IMR-90 (cell line): Measurements from ENCODE around the gene RALGPS1. TPM values are rescaled to one million over a fixed set of nuclear protein-coding genes. Genes with fewer than 3 reads are reported as not detected.

Experiments used
- ATAC-seq: fragments of 200-7000 bp; cut with Tn5 transposase; 2 replicates; pipeline ENCODE4 v1.9.1; 2020; ENCODE audit warnings: low read depth, mild to moderate bottlenecking, moderate library complexity
- BruUV-seq: library from RNA; stranded (reverse); fragments of 400-500 nt; replicated peaks from 2 replicates; lab custom pipeline; 2021; lab: Mats Ljungman, UMichigan
- CTCF ChIA-PET: fragments of 300-600 bp; formaldehyde crosslinking; extraction: SDS; loops from one replicate; lab custom pipeline; 2021; ENCODE audit warnings: antibody characterized with exemption; lab: Yijun Ruan, JAX
- POLR2A ChIA-PET: fragments of 300-600 bp; sonication (Branson Sonifier 250); formaldehyde crosslinking; loops from one replicate; lab custom pipeline; 2022; ENCODE audit warnings: antibody characterized with exemption; ENCODE audit not compliant: unreplicated experiment; lab: Charles Lee
- DNase-seq: peaks from one replicate; pipeline ENCODE4 v3.0.0; 2013
- H2AFZ ChIP-seq: replicated peaks from 2 replicates; pipeline ENCODE3; 2013; ENCODE audit warnings: low read length, mild to moderate bottlenecking; ENCODE audit not compliant: poor library complexity
- H2AK5ac ChIP-seq: 2 replicates; pipeline ENCODE4 v1.6.1; 2013; ENCODE audit warnings: low read depth, low read length, inconsistent platforms
- H2AK9ac ChIP-seq: replicated peaks from 2 replicates; pipeline ENCODE3; 2013; ENCODE audit warnings: mild to moderate bottlenecking, low read depth, low read length, moderate library complexity; ENCODE audit not compliant: poor library complexity
- H2BK120ac ChIP-seq: 2 replicates; pipeline ENCODE4 v1.6.1; 2013; ENCODE audit warnings: low read depth, low read length, inconsistent platforms
- H2BK15ac ChIP-seq: 3 replicates; pipeline ENCODE4 v1.6.1; 2013; ENCODE audit warnings: low read depth, low read length, inconsistent platforms
- H2BK20ac ChIP-seq: 2 replicates; pipeline ENCODE4 v1.6.1; 2013; ENCODE audit warnings: low read depth, mild to moderate bottlenecking, inconsistent platforms, low read length, moderate library complexity
- H2BK5ac ChIP-seq: 2 replicates; pipeline ENCODE4 v1.6.1; 2013; ENCODE audit warnings: mild to moderate bottlenecking, low read depth, low read length, inconsistent platforms; ENCODE audit not compliant: poor library complexity, severe bottlenecking
- H3K14ac ChIP-seq: replicated peaks from 2 replicates; pipeline ENCODE4 v1.6.1; 2013; ENCODE audit warnings: low read depth, low read length, inconsistent platforms
- H3K18ac ChIP-seq: 2 replicates; pipeline ENCODE4 v1.6.1; 2013; ENCODE audit warnings: low read depth, low read length, control low read depth
- H3K23ac ChIP-seq: 2 replicates; pipeline ENCODE4 v1.6.1; 2013; ENCODE audit warnings: low read depth, low read length, inconsistent platforms
- H3K27ac ChIP-seq: 2 replicates; pipeline ENCODE4 v1.5.1; 2013; ENCODE audit warnings: mild to moderate bottlenecking, control low read depth, low read length; ENCODE audit not compliant: insufficient read depth
- H3K27me3 ChIP-seq: 2 replicates; pipeline ENCODE4 v1.6.1; 2013; ENCODE audit warnings: low read length; ENCODE audit not compliant: control insufficient read depth, insufficient read depth
- H3K36me3 ChIP-seq: 2 replicates; pipeline ENCODE4 v1.6.1; 2013; ENCODE audit warnings: low read length, mixed read lengths; ENCODE audit not compliant: control insufficient read depth, insufficient read depth
- H3K4ac ChIP-seq: 2 replicates; pipeline ENCODE4 v1.6.1; 2013; ENCODE audit warnings: low read depth, low read length, inconsistent platforms
- H3K4me1 ChIP-seq: 2 replicates; pipeline ENCODE4 v1.6.1; 2013; ENCODE audit warnings: low read length, mixed read lengths; ENCODE audit not compliant: control insufficient read depth, insufficient read depth
- H3K4me2 ChIP-seq: 2 replicates; pipeline ENCODE4 v1.6.1; 2013; ENCODE audit warnings: low read depth, mild to moderate bottlenecking, control low read depth, low read length, moderate library complexity
- H3K4me3 ChIP-seq: 2 replicates; pipeline ENCODE4 v1.5.1; 2013; ENCODE audit warnings: low read depth, mild to moderate bottlenecking, control low read depth, low read length, moderate library complexity; ENCODE audit not compliant: insufficient read depth
- H3K56ac ChIP-seq: 2 replicates; pipeline ENCODE4 v1.6.1; 2013; ENCODE audit warnings: low read length, inconsistent platforms; ENCODE audit not compliant: insufficient read depth; ENCODE audit errors: extremely low read depth
- H3K79me1 ChIP-seq, 2 experiments: 2 replicates each; pipeline ENCODE4 v1.6.1; 2013; ENCODE audit warnings: low read length in 2 of 2, inconsistent platforms in 1 of 2, low read depth in 1 of 2
- H3K9ac ChIP-seq: 2 replicates; pipeline ENCODE4 v1.6.1; 2013; ENCODE audit warnings: low read depth, low read length, control low read depth
- H3K9me1 ChIP-seq: 2 replicates; pipeline ENCODE4 v1.6.1; 2013; ENCODE audit warnings: low read length, inconsistent platforms; ENCODE audit not compliant: insufficient read depth
- H3K9me3 ChIP-seq: 2 replicates; pipeline ENCODE4 v1.6.1; 2013; ENCODE audit warnings: low read length; ENCODE audit not compliant: control insufficient read depth, insufficient read depth
- H4K20me1 ChIP-seq: 2 replicates; pipeline ENCODE4 v1.6.1; 2013; ENCODE audit warnings: low read length, inconsistent platforms; ENCODE audit not compliant: insufficient read depth
- H4K5ac ChIP-seq: 2 replicates; pipeline ENCODE4 v1.6.1; 2013; ENCODE audit warnings: mild to moderate bottlenecking, low read depth, low read length, control low read depth
- H4K8ac ChIP-seq, 2 experiments: 2 replicates each; pipeline ENCODE4 v1.6.1; 2013; ENCODE audit warnings: low read depth in 2 of 2, low read length in 2 of 2, control low read depth in 1 of 2, inconsistent platforms in 1 of 2
- H4K91ac ChIP-seq: 2 replicates; pipeline ENCODE4 v1.6.1; 2013; ENCODE audit warnings: low read depth, low read length, inconsistent platforms; ENCODE audit not compliant: insufficient read depth
- BHLHE40 ChIP-seq: fragments of 150-350 bp; IDR thresholded peaks from 2 replicates; pipeline ENCODE4 v1.6.1; 2016; ENCODE audit warnings: mild to moderate bottlenecking, low read depth, low read length
- CEBPB ChIP-seq: IDR thresholded peaks from 2 replicates; pipeline ENCODE4 v1.6.1; 2012; ENCODE audit warnings: low read depth, low read length, improper control_type of control experiment
- CHD1 ChIP-seq: IDR thresholded peaks from 2 replicates; pipeline ENCODE4 v1.6.1; 2012; ENCODE audit warnings: low read depth, low read length, improper control_type of control experiment
- FOS ChIP-seq: fragments of 150-350 bp; IDR thresholded peaks from 2 replicates; pipeline ENCODE4 v1.6.1; 2016; ENCODE audit warnings: low read depth, low read length
- MAFK ChIP-seq: IDR thresholded peaks from 2 replicates; pipeline ENCODE4 v1.6.1; 2012; ENCODE audit warnings: low read depth, low read length, improper control_type of control experiment
- MAZ ChIP-seq: IDR thresholded peaks from 2 replicates; pipeline ENCODE4 v1.6.1; 2012; ENCODE audit warnings: low read depth, mild to moderate bottlenecking, low read length, improper control_type of control experiment, moderate library complexity, borderline replicate concordance
- MXI1 ChIP-seq: IDR thresholded peaks from 2 replicates; pipeline ENCODE4 v1.6.1; 2012; ENCODE audit warnings: low read depth, mild to moderate bottlenecking, low read length, moderate library complexity, borderline replicate concordance
- NFE2L2 ChIP-seq: fragments of 150-350 bp; IDR thresholded peaks from 2 replicates; pipeline ENCODE4 v1.6.1; 2016; ENCODE audit warnings: low read depth, mild to moderate bottlenecking, low read length
- POLR2A ChIP-seq: IDR thresholded peaks from 2 replicates; pipeline ENCODE4 v1.6.1; 2012; ENCODE audit warnings: mild to moderate bottlenecking, low read depth, low read length
- RAD21 ChIP-seq: IDR thresholded peaks from 2 replicates; pipeline ENCODE4 v1.6.1; 2012; ENCODE audit warnings: low read length, improper control_type of control experiment
- RCOR1 ChIP-seq: IDR thresholded peaks from 2 replicates; pipeline ENCODE4 v1.6.1; 2012; ENCODE audit warnings: mild to moderate bottlenecking, low read length, improper control_type of control experiment; ENCODE audit not compliant: insufficient replicate concordance
- RFX5 ChIP-seq: IDR thresholded peaks from 2 replicates; pipeline ENCODE4 v1.8.0; 2012; ENCODE audit warnings: low read depth, mild to moderate bottlenecking, low read length, moderate library complexity
- SMC3 ChIP-seq: fragments of 150-350 bp; IDR thresholded peaks from 2 replicates; pipeline ENCODE4 v1.6.1; 2016; ENCODE audit warnings: low read depth, mild to moderate bottlenecking, antibody characterized with exemption, low read length, moderate library complexity
- WGBS, 2 experiments: methylation state at CpG; one replicate each; pipeline versions ENCODE4 v1.1.5 to v1.1.7; 2013; ENCODE audit warnings: missing lambda C conversion rate in 2 of 2; ENCODE audit not compliant: insufficient read length in 1 of 2; ENCODE audit errors: extremely low coverage in 2 of 2; 5-methylcytosine and 5-hydroxymethylcytosine counted together
- dilution Hi-C: fragments of 300-500 bp; cut with HindIII; formaldehyde crosslinking; loops from one replicate; pipeline ENCODE4 v1.14.3; 2018; ENCODE audit warnings: low sequenced_read_pairs; ENCODE audit not compliant: unreplicated experiment
- in situ Hi-C: fragments of 300-500 bp; cut with MboI; formaldehyde crosslinking; loops from 3 replicates; pipeline ENCODE4 v1.14.3; 2019; ENCODE audit warnings: low sequenced_read_pairs, inconsistent platforms, mixed read lengths
- intact Hi-C: fragments of 100-400 bp; cut with micrococcal nuclease; formaldehyde crosslinking; loops from 2 replicates; pipeline ENCODE4 v1.10.0; 2022
- polyA plus RNA-seq, 3 experiments: library from polyadenylated mRNA; depleted of rRNA; stranded (reverse); fragments of >200 nt; gene quantifications; 2 replicates each; pipeline ENCODE4 v1.2.3, GENCODE V29; 2012; ENCODE audit warnings: low replicate concordance in 1 of 3
- total RNA-seq: library from RNA; depleted of rRNA; stranded (reverse); fragments of >200 nt; gene quantifications from 2 replicates; pipeline ENCODE4 v1.2.3, GENCODE V29; 2012
- TF ChIP-seq, protein P1 (sequence below): fragments of 150-350 bp; IDR thresholded peaks from 2 replicates; pipeline ENCODE4 v1.6.1; 2017; ENCODE audit warnings: mild to moderate bottlenecking, antibody characterized with exemption, low read length, low read depth
- TF ChIP-seq, protein P2 (sequence below): conservative IDR thresholded peaks from 2 replicates; pipeline ENCODE4 v1.5.1; 2012; ENCODE audit warnings: mild to moderate bottlenecking, low read depth, low read length, improper control_type of control experiment

RALGPS1 gene
- total and polyA plus RNA-seq, 2 of the 4 experiments (the other 2 are of a cell fraction), result 0.90 to 2.8 TPM

GRCh38 chr9:126975327-126976220, 61.0 kb downstream of the RALGPS1 start:
- no peak overlapping the region for H4K8ac ChIP-seq
- no peak overlapping the region for H2AK5ac ChIP-seq
- no peak overlapping the region for H3K14ac ChIP-seq
- no peak overlapping the region for H2BK20ac ChIP-seq
- no TSS peak for BruUV-seq
- POLR2A ChIA-PET, result no interaction called here
- CTCF ChIA-PET, result interaction anchor here (1.3 kb wide), 1 partner anchor 9 kb away, joined by 4 read pairs; no protein-coding TSS in a partner anchor
- H3K56ac ChIP-seq, result no peak overlapping the region
- intact Hi-C loops, result no loop called here
- no peak overlapping the region for H3K4me2 ChIP-seq
- H3K79me1 ChIP-seq, result no peaks in the 10 kb centered on the region
- no peak overlapping the region for H3K18ac ChIP-seq
- H2AFZ ChIP-seq, result no peak overlapping the region
- H3K4me1 ChIP-seq, result no peaks in the 10 kb centered on the region
- H2BK5ac ChIP-seq, result no peak overlapping the region
- H3K27me3 ChIP-seq, result no peaks in the 10 kb centered on the region
- H3K4me3 ChIP-seq, result no peak overlapping the region
- WGBS, 2 experiments, result no CpG with 5 or more reads among the region's 8 CpGs
- no peak overlapping the region for H3K27ac ChIP-seq
- no peak overlapping the region for H2BK120ac ChIP-seq
- H4K20me1 ChIP-seq, result no peaks in the 10 kb centered on the region
- H3K9me3 ChIP-seq, result no peaks in the 10 kb centered on the region
- H3K4ac ChIP-seq, result no peak overlapping the region
- DNase-seq, result no peak
- H3K9ac ChIP-seq, result no peak overlapping the region
- H3K9me1 ChIP-seq, result no peaks in the 10 kb centered on the region; the same call in 1 of the 2 replicates
- H3K36me3 ChIP-seq, result no peaks in the 10 kb centered on the region
- dilution Hi-C loops, result no loop called here
- ATAC-seq, result no peak
- H2AK9ac ChIP-seq, result no peak overlapping the region
- no peak overlapping the region for H4K91ac ChIP-seq
- no peak overlapping the region for H4K5ac ChIP-seq
- no peak overlapping the region for H3K23ac ChIP-seq
- no peak overlapping the region for H2BK15ac ChIP-seq
- in situ Hi-C loops, result no loop called here
- no peak for TF ChIP-seq BHLHE40
- TF ChIP-seq CEBPB, result no peak
- TF ChIP-seq MAFK, result no peak
- TF ChIP-seq NFE2L2, result no peak
- TF ChIP-seq FOS, result no peak
- no peak for TF ChIP-seq POLR2A
- TF ChIP-seq RAD21, result no peak
- no peak for TF ChIP-seq SMC3
- no peak for TF ChIP-seq RCOR1
- TF ChIP-seq, protein P1, sequence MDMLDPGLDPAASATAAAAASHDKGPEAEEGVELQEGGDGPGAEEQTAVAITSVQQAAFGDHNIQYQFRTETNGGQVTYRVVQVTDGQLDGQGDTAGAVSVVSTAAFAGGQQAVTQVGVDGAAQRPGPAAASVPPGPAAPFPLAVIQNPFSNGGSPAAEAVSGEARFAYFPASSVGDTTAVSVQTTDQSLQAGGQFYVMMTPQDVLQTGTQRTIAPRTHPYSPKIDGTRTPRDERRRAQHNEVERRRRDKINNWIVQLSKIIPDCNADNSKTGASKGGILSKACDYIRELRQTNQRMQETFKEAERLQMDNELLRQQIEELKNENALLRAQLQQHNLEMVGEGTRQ, result no peak
- TF ChIP-seq CHD1, result no peak
- TF ChIP-seq MAZ, result no peak
- no peak for TF ChIP-seq RFX5
- TF ChIP-seq MXI1, result no peak
- TF ChIP-seq, protein P2, sequence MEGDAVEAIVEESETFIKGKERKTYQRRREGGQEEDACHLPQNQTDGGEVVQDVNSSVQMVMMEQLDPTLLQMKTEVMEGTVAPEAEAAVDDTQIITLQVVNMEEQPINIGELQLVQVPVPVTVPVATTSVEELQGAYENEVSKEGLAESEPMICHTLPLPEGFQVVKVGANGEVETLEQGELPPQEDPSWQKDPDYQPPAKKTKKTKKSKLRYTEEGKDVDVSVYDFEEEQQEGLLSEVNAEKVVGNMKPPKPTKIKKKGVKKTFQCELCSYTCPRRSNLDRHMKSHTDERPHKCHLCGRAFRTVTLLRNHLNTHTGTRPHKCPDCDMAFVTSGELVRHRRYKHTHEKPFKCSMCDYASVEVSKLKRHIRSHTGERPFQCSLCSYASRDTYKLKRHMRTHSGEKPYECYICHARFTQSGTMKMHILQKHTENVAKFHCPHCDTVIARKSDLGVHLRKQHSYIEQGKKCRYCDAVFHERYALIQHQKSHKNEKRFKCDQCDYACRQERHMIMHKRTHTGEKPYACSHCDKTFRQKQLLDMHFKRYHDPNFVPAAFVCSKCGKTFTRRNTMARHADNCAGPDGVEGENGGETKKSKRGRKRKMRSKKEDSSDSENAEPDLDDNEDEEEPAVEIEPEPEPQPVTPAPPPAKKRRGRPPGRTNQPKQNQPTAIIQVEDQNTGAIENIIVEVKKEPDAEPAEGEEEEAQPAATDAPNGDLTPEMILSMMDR, result no peak
